OCI-LY7 (cell line): ENCODE results near the gene DAB2IP. TPM values are rescaled to one million over a fixed set of nuclear protein-coding genes. Genes with fewer than 3 reads are reported as not detected.

ENCODE experiments used
- BruUV-seq: library from RNA; stranded (reverse); fragments of 400-500 nt; replicated peaks from 2 replicates; lab custom pipeline; 2021; lab: Mats Ljungman, UMichigan
- CTCF ChIA-PET: fragments of 300-600 bp; sonication (Branson Sonifier 250); formaldehyde crosslinking; loops from one replicate; lab custom pipeline; 2022; ENCODE audit warnings: antibody characterized with exemption; ENCODE audit not compliant: unreplicated experiment; lab: Charles Lee
- POLR2A ChIA-PET: fragments of 300-600 bp; sonication (Branson Sonifier 250); formaldehyde crosslinking; loops from one replicate; lab custom pipeline; 2022; ENCODE audit warnings: antibody characterized with exemption; lab: Charles Lee
- DNase-seq: peaks from one replicate; pipeline ENCODE4 v3.0.0-alpha.2; 2015; ENCODE audit warnings: low spot score
- H2AFZ ChIP-seq: fragments of 200-600 bp; sonication (generic), shearing (Covaris generic); 2 replicates; pipeline ENCODE4 v1.6.1; 2014; ENCODE audit warnings: mild to moderate bottlenecking, antibody characterized with exemption, low read length, moderate library complexity
- H3K27ac ChIP-seq: fragments of 200-600 bp; sonication (generic); 2 replicates; pipeline ENCODE4 v1.5.1; 2014; ENCODE audit warnings: mixed run types, low read depth, mild to moderate bottlenecking, moderate library complexity, low read length, inconsistent platforms; ENCODE audit not compliant: poor library complexity, severe bottlenecking
- H3K36me3 ChIP-seq: fragments of 200-600 bp; sonication (generic); 2 replicates; pipeline ENCODE4 v1.6.1; 2014; ENCODE audit warnings: mild to moderate bottlenecking, antibody characterized with exemption, low read length, moderate library complexity, mixed read lengths; ENCODE audit not compliant: insufficient read depth
- H3K4me1 ChIP-seq: fragments of 200-600 bp; sonication (generic); 2 replicates; pipeline ENCODE4 v1.5.1; 2014; ENCODE audit warnings: mild to moderate bottlenecking, low read length; ENCODE audit not compliant: insufficient read depth, poor library complexity, severe bottlenecking
- H3K4me2 ChIP-seq: fragments of 200-600 bp; sonication (generic); 2 replicates; pipeline ENCODE4 v1.6.1; 2014; ENCODE audit warnings: mild to moderate bottlenecking, low read length
- H3K4me3 ChIP-seq: fragments of 200-600 bp; sonication (generic); 2 replicates; pipeline ENCODE4 v1.5.1; 2014; ENCODE audit warnings: mild to moderate bottlenecking, low read depth, low read length; ENCODE audit not compliant: poor library complexity, severe bottlenecking
- H3K79me2 ChIP-seq: fragments of 200-600 bp; sonication (generic); 2 replicates; pipeline ENCODE4 v1.6.1; 2016; ENCODE audit warnings: low read depth, mild to moderate bottlenecking, low read length, moderate library complexity, mixed read lengths; ENCODE audit not compliant: insufficient read depth
- H3K9me2 ChIP-seq: fragments of 200-600 bp; sonication (generic); 2 replicates; pipeline ENCODE4 v1.6.1; 2016; ENCODE audit warnings: mild to moderate bottlenecking, low read length, mixed read lengths; ENCODE audit not compliant: insufficient read depth
- H3K9me3 ChIP-seq: fragments of 200-600 bp; sonication (generic); 2 replicates; pipeline ENCODE4 v1.6.1; 2014; ENCODE audit warnings: mild to moderate bottlenecking, mixed run types, low read length, mixed read lengths
- H4K20me1 ChIP-seq: fragments of 200-600 bp; sonication (generic); 2 replicates; pipeline ENCODE4 v1.6.1; 2014; ENCODE audit warnings: mild to moderate bottlenecking, antibody characterized with exemption, low read length, moderate library complexity, mixed read lengths; ENCODE audit not compliant: insufficient read depth
- EZH2phosphoT487 ChIP-seq: fragments of 200-600 bp; sonication (generic); IDR thresholded peaks from 2 replicates; pipeline ENCODE4 v1.6.1; 2018; ENCODE audit warnings: low read depth, borderline replicate concordance, mild to moderate bottlenecking, mixed run types, antibody characterized with exemption, low read length, moderate library complexity, mixed read lengths
- intact Hi-C: fragments of 100-400 bp; cut with micrococcal nuclease; formaldehyde crosslinking; loops from one replicate; pipeline ENCODE4 v1.10.0; 2022; ENCODE audit not compliant: unreplicated experiment
- total RNA-seq, 2 experiments: library from RNA; depleted of rRNA in 1 of 2; stranded (reverse); fragments of >200 nt in 1 of 2; shearing (Covaris generic) in 1 of 2; gene quantifications; 2 replicates each; pipeline ENCODE4 v1.2.3, GENCODE V29; 2014 to 2022
- TF ChIP-seq, protein P1 (sequence below): fragments of 200-600 bp; sonication (generic); conservative IDR thresholded peaks from 2 replicates; pipeline ENCODE4 v1.5.1; 2014; ENCODE audit warnings: mild to moderate bottlenecking, antibody characterized with exemption, low read length, moderate library complexity, mixed read lengths

DAB2IP gene
- total RNA-seq, 2 experiments from 2014 or later = 3.9 to 11.1 TPM

DNA sequence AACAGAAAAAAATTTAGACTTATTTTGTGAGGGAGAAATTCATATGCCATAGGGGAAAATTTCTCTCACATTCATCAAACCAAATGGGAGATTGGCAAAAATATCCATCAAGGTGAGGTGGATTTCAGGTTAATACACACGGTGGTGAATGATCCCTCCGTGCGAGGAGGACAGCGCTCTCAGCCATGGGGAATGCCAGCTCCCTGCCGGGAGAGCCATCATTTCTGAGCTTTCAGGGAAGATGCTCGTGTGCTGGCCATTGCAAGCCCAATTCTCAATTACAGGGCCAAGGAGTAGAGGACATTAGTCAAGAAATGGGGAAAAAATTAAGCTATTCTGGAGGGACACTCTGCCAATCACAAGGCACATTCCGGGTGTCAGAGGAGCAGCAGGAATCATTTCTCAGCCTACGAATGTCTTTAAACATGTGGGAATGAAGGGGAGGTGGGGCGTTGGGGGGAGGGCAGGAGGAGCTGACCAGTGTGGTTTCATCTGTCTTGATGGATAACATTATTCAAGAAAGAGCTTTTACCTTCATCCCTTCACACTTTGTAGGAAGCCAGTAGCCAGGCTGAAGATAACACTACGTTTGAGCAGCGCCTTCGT, 165.5 kb downstream of the DAB2IP start:
- ChIA-PET CTCF (no interaction called here), POLR2A (no interaction called here)
- Histone ChIP-seq H3K79me2 (no peaks in the 10 kb centered on the region), H3K27ac (no peak overlapping the region), H2AFZ (no peak overlapping the region), H3K36me3 (no peaks in the 10 kb centered on the region), H3K4me2 (no peak overlapping the region), H3K9me3 (no peaks in the 10 kb centered on the region), H4K20me1 (no peaks in the 10 kb centered on the region), H3K4me3 (no peak overlapping the region), H3K9me2 (no peaks in the 10 kb centered on the region), H3K4me1 (peaks cover 20% of the 10 kb centered on the region)
- BruUV-seq = no TSS peak
- intact Hi-C loops = no loop called here
- no peak for TF ChIP-seq EZH2phosphoT487
- TF ChIP-seq, protein P1, sequence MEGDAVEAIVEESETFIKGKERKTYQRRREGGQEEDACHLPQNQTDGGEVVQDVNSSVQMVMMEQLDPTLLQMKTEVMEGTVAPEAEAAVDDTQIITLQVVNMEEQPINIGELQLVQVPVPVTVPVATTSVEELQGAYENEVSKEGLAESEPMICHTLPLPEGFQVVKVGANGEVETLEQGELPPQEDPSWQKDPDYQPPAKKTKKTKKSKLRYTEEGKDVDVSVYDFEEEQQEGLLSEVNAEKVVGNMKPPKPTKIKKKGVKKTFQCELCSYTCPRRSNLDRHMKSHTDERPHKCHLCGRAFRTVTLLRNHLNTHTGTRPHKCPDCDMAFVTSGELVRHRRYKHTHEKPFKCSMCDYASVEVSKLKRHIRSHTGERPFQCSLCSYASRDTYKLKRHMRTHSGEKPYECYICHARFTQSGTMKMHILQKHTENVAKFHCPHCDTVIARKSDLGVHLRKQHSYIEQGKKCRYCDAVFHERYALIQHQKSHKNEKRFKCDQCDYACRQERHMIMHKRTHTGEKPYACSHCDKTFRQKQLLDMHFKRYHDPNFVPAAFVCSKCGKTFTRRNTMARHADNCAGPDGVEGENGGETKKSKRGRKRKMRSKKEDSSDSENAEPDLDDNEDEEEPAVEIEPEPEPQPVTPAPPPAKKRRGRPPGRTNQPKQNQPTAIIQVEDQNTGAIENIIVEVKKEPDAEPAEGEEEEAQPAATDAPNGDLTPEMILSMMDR = no peak
- DNase-seq = no peak

DNA sequence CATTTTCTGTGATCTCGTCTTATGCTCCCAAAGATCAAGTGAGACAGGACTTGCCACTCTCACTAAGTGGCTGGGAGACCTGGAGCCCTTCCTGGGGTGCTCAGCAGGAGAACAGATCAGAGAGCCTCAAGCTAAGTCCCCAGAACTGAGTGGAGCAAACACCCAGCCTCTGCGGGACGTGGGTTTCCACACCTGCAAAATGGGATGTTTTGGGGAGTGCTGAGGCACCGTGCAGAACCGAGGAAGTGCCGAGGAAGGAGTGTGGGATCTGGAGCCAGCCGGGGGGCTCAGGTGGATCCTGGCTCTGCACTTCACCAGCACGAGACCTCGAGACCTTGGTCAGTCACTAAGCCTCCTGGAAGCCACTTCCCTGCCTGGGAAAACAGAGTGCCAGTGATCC, 166.0 kb downstream of the DAB2IP start:
- CTCF ChIA-PET = no interaction called here
- no peak for TF ChIP-seq EZH2phosphoT487
- TF ChIP-seq, protein P1 = no peak

DNA sequence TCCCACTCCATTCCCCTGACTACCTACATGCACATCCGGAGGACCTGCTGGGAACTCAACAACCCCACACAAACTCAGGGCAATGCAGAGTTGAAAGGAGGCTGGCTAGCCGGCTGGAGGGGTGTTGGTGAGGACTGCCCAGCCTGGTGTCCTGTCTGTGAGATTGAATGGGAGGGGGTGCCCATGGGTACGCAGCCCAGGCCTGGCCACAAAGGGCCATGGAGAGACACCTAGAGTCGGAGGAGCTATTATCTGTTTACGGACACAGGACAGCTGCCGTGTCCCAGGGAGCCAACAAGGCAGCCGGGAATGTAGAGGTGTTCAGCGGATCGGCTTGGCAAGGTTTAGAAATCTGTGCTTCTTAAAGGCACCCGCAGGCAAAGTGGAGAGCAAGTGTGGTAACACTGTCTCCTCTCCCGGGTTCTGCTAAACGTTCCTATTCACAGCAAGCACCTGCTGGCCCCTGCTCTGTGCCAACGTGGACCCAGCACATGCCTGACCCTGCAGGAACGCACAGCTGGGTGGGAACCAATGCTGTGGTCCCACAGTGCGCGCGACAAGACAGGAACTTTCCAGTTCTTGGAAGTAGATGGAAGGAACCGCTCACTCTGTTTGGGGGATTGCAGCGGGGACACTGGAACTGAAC, 166.7 kb downstream of the DAB2IP start:
- intact Hi-C loops = no loop called here
- H3K4me1 ChIP-seq = peaks cover 32% of the 10 kb centered on the region
- no peak overlapping the region for H2AFZ ChIP-seq
- no peak for TF ChIP-seq EZH2phosphoT487
- TF ChIP-seq, protein P1 = no peak
- H3K36me3 ChIP-seq = no peaks in the 10 kb centered on the region
- POLR2A ChIA-PET = no interaction called here
- BruUV-seq = no TSS peak
- no peaks in the 10 kb centered on the region for H4K20me1 ChIP-seq
- no peaks in the 10 kb centered on the region for H3K9me3 ChIP-seq
- no peak overlapping the region for H3K4me3 ChIP-seq
- CTCF ChIA-PET = no interaction called here
- H3K27ac ChIP-seq = no peak overlapping the region
- no peak overlapping the region for H3K4me2 ChIP-seq
- H3K79me2 ChIP-seq = no peaks in the 10 kb centered on the region
- H3K9me2 ChIP-seq = no peaks in the 10 kb centered on the region
- DNase-seq = no peak

More for the DNA sequence above, 166.0 kb downstream of the DAB2IP start:
- Histone ChIP-seq H3K4me1 (peaks cover 26% of the 10 kb centered on the region), H3K79me2 (no peaks in the 10 kb centered on the region), H3K27ac (no peak overlapping the region), H3K9me3 (no peaks in the 10 kb centered on the region), H3K36me3 (no peaks in the 10 kb centered on the region), H3K4me2 (no peak overlapping the region), H3K9me2 (no peaks in the 10 kb centered on the region), H3K4me3 (no peak overlapping the region), H2AFZ (no peak overlapping the region), H4K20me1 (no peaks in the 10 kb centered on the region)
- no TSS peak for BruUV-seq
- POLR2A ChIA-PET = no interaction called here
- intact Hi-C loops = no loop called here
- no peak for DNase-seq
